GM12872 (cell line): ENCODE results near the gene TTC9B.

ENCODE experiments used
- CTCF ChIP-seq: IDR thresholded peaks from 3 replicates; pipeline ENCODE4 v1.5.1; 2011; ENCODE audit warnings: low read depth, mild to moderate bottlenecking, low read length, moderate library complexity; ENCODE audit not compliant: insufficient read depth

TTC9B gene

GRCh38 chr19:40204381-40204780, 13.8 kb downstream of the TTC9B start:
- no peak for TF ChIP-seq CTCF

GRCh38 chr19:40200341-40201099, 17.7 kb downstream of the TTC9B start:
- TF ChIP-seq CTCF, result no peak

GRCh38 chr19:40198272-40198990, 19.8 kb downstream of the TTC9B start:
- no peak for TF ChIP-seq CTCF

GRCh38 chr19:40193587-40193849, 24.7 kb downstream of the TTC9B start:
- TF ChIP-seq CTCF, result no peak

GRCh38 chr19:40192758-40193586, 25.2 kb downstream of the TTC9B start:
- no peak for TF ChIP-seq CTCF

GRCh38 chr19:40191836-40192646, 26.1 kb downstream of the TTC9B start:
- no peak for TF ChIP-seq CTCF
